NCI-H2107 (cell line): ENCODE measurements around the gene NPC1L1.

ENCODE experiments used
- DNase-seq: peaks from one replicate; lab custom pipeline; 2025; lab: John Stamatoyannopoulos, UW

NPC1L1 gene

GRCh38 chr7:44541028-44541869 lies at the start of gene NPC1L1:
Gene NPC1L1, minus strand, starts transcription at chr7:44541330. Its CDS starts 71 bp downstream, at chr7:44541259.
- DNase-seq, result no peak

- no peak for DNase-seq
Measured at GRCh38 chr7:44590910-44591309, 49.8 kb upstream of the NPC1L1 start.

GRCh38 chr7:44587843-44588711 lies 46.9 kb upstream of the NPC1L1 start:
- DNase-seq, result peak; percentile 39

- DNase-seq, result no peak
Measured at GRCh38 chr7:44583146-44583865, 42.2 kb upstream of the NPC1L1 start.

GRCh38 chr7:44581879-44582603 lies 40.9 kb upstream of the NPC1L1 start, which contains the start of gene TMED4:
Gene TMED4, minus strand, starts transcription at chr7:44582231. Its CDS starts 25 bp downstream, at chr7:44582206.
- DNase-seq, result peak; percentile 99

- DNase-seq, result no peak
Measured at GRCh38 chr7:44580945-44581878, 40.1 kb upstream of the NPC1L1 start.

- DNase-seq, result no peak
Measured at GRCh38 chr7:44576228-44576627, 35.1 kb upstream of the NPC1L1 start.

- DNase-seq, result no peak
Measured at GRCh38 chr7:44575054-44575453, 33.9 kb upstream of the NPC1L1 start.

- no peak for DNase-seq
Measured at GRCh38 chr7:44574287-44574872, 33.2 kb upstream of the NPC1L1 start.

- peak; percentile 93 for DNase-seq
Measured at GRCh38 chr7:44573464-44574286, 32.5 kb upstream of the NPC1L1 start, which contains the start of gene DDX56. Gene DDX56, minus strand, starts transcription at chr7:44573908. Its CDS starts 13 bp downstream, at chr7:44573895.

GRCh38 chr7:44572771-44573170 lies 31.6 kb upstream of the NPC1L1 start:
- no peak for DNase-seq

- no peak for DNase-seq
Measured at GRCh38 chr7:44569959-44570358, 28.8 kb upstream of the NPC1L1 start.

- DNase-seq, result no peak
Measured at GRCh38 chr7:44568771-44569560, 27.8 kb upstream of the NPC1L1 start.

- DNase-seq, result no peak
Measured at GRCh38 chr7:44567884-44568283, 26.8 kb upstream of the NPC1L1 start.

- DNase-seq, result no peak
Measured at GRCh38 chr7:44566680-44567079, 25.6 kb upstream of the NPC1L1 start.

GRCh38 chr7:44565795-44566559 lies 24.8 kb upstream of the NPC1L1 start:
- DNase-seq, result no peak

- peak; percentile 38 for DNase-seq
Measured at GRCh38 chr7:44565097-44565794, 24.1 kb upstream of the NPC1L1 start.
